ENCODE results near the gene MAPK4.

The MAPK4 gene

GRCh38 chr18:50622865-50623393 is 63.0 kb downstream of the MAPK4 start:
- H3K4me3 Mint-ChIP-seq: no peak overlapping the region
- no peaks in the 10 kb centered on the region for H3K4me1 Mint-ChIP-seq (ENCODE audit: low read depth)
- intact Hi-C loops (cut with micrococcal nuclease): no loop called here
- H3K9me3 Mint-ChIP-seq: no peaks in the 10 kb centered on the region
- no peaks in the 10 kb centered on the region for H3K36me3 Mint-ChIP-seq (ENCODE audit: low read depth)
- H3K27ac Mint-ChIP-seq: no peak overlapping the region
- peaks cover 10% of the 10 kb centered on the region for H3K27me3 Mint-ChIP-seq

- H3K36me3 Mint-ChIP-seq (ENCODE audit: low read depth): no peaks in the 10 kb centered on the region
- peaks cover 10% of the 10 kb centered on the region for H3K27me3 Mint-ChIP-seq
- no peaks in the 10 kb centered on the region for H3K9me3 Mint-ChIP-seq
- H3K4me1 Mint-ChIP-seq (ENCODE audit: low read depth): no peaks in the 10 kb centered on the region
- no peak overlapping the region for H3K27ac Mint-ChIP-seq
- no peak overlapping the region for H3K4me3 Mint-ChIP-seq
- intact Hi-C loops (cut with micrococcal nuclease): no loop called here
Measured at GRCh38 chr18:50623694-50624352, 63.9 kb downstream of the MAPK4 start.

GRCh38 chr18:50624981-50625380 is 65.1 kb downstream of the MAPK4 start:
- Mint-ChIP-seq H3K9me3 (no peaks in the 10 kb centered on the region), H3K27ac (no peak overlapping the region), H3K36me3 (ENCODE audit: low read depth) (no peaks in the 10 kb centered on the region), H3K4me1 (ENCODE audit: low read depth) (no peaks in the 10 kb centered on the region), H3K27me3 (peaks cover 10% of the 10 kb centered on the region), H3K4me3 (no peak overlapping the region)
- intact Hi-C loops (cut with micrococcal nuclease): no loop called here

GRCh38 chr18:50626317-50626716 is 66.4 kb downstream of the MAPK4 start:
- Mint-ChIP-seq H3K4me3 (no peak overlapping the region), H3K27ac (no peak overlapping the region), H3K27me3 (peaks cover 10% of the 10 kb centered on the region), H3K36me3 (ENCODE audit: low read depth) (no peaks in the 10 kb centered on the region), H3K9me3 (no peaks in the 10 kb centered on the region), H3K4me1 (ENCODE audit: low read depth) (no peaks in the 10 kb centered on the region)
- intact Hi-C loops (cut with micrococcal nuclease): no loop called here

DNA sequence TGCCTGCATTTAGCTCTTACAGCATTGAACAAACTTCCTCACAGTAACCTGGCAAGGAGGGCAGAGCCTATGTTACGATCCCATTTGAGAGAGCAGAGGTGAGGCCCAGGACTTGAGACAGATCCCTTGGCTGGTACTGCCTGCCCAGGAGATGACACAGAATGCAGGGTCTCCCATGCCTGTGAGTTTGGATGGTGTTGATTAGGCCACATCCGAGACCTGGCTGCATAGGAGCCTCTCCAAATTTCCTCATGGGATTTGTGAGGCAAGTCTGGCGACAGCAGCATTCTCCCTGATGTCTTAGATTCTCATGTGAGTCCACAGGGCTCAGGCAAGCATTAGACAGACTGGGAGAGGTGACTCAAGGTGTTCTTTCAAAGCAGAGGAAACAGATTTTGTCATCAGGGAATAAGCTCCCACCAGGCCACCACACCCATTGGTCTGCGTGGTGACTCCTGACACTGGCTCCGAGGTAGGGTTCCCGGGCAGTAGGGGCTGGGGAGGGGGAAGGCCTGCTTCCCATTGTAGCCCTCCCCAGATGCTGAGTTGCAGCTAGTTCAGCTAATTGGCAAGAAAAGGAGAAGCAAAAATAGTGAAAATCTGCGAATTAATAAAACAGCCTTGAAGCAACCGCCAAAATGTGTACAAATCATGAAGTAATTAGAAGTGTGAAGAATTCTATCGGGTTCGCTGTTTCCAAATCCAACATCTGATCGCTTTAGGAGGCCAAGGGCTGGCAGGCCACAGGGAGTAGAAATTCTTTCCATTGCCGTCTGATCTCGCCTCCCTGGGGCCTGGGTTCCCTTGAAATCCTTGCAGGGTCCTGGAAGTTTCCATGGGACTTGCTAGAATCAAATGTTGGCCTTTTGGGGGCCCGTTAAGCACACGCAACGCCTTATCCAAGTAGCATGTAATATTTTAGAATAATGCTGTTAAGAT is 68.0 kb downstream of the MAPK4 start:
- intact Hi-C loops (cut with micrococcal nuclease): no loop called here
- H3K36me3 Mint-ChIP-seq (ENCODE audit: low read depth): no peaks in the 10 kb centered on the region
- H3K4me3 Mint-ChIP-seq: no peak overlapping the region
- H3K4me1 Mint-ChIP-seq (ENCODE audit: low read depth): no peaks in the 10 kb centered on the region
- peaks cover 6% of the 10 kb centered on the region for H3K27me3 Mint-ChIP-seq
- no peak overlapping the region for H3K27ac Mint-ChIP-seq
- no peaks in the 10 kb centered on the region for H3K9me3 Mint-ChIP-seq

GRCh38 chr18:50628533-50628905 is 68.6 kb downstream of the MAPK4 start:
- Mint-ChIP-seq H3K9me3 (no peaks in the 10 kb centered on the region), H3K4me3 (no peak overlapping the region), H3K27ac (no peak overlapping the region), H3K36me3 (ENCODE audit: low read depth) (no peaks in the 10 kb centered on the region), H3K27me3 (peaks cover 4% of the 10 kb centered on the region), H3K4me1 (ENCODE audit: low read depth) (no peaks in the 10 kb centered on the region)
- intact Hi-C loops (cut with micrococcal nuclease): no loop called here

GRCh38 chr18:50629148-50629631 is 69.3 kb downstream of the MAPK4 start:
- Mint-ChIP-seq H3K36me3 (ENCODE audit: low read depth) (no peaks in the 10 kb centered on the region), H3K27me3 (no peaks in the 10 kb centered on the region), H3K9me3 (no peaks in the 10 kb centered on the region), H3K4me3 (no peak overlapping the region), H3K27ac (no peak overlapping the region), H3K4me1 (ENCODE audit: low read depth) (no peaks in the 10 kb centered on the region)
- intact Hi-C loops (cut with micrococcal nuclease): no loop called here

GRCh38 chr18:50630895-50631294 is 71.0 kb downstream of the MAPK4 start:
- intact Hi-C loops (cut with micrococcal nuclease): no loop called here
- Mint-ChIP-seq H3K9me3 (no peaks in the 10 kb centered on the region), H3K27ac (no peak overlapping the region)

GRCh38 chr18:50632895-50633515 is 73.1 kb downstream of the MAPK4 start:
- Mint-ChIP-seq H3K27me3 (no peaks in the 10 kb centered on the region), H3K27ac (no peak overlapping the region), H3K36me3 (ENCODE audit: low read depth) (no peaks in the 10 kb centered on the region), H3K4me1 (ENCODE audit: low read depth) (no peaks in the 10 kb centered on the region), H3K9me3 (no peaks in the 10 kb centered on the region), H3K4me3 (no peak overlapping the region)
- intact Hi-C loops (cut with micrococcal nuclease): no loop called here

More at GRCh38 chr18:50630895-50631294, 71.0 kb downstream of the MAPK4 start:
- H3K27me3 Mint-ChIP-seq: no peaks in the 10 kb centered on the region
- no peaks in the 10 kb centered on the region for H3K4me1 Mint-ChIP-seq (ENCODE audit: low read depth)
- no peak overlapping the region for H3K4me3 Mint-ChIP-seq
- no peaks in the 10 kb centered on the region for H3K36me3 Mint-ChIP-seq (ENCODE audit: low read depth)

- H3K9me3 Mint-ChIP-seq: no peaks in the 10 kb centered on the region
- no peak overlapping the region for H3K4me3 Mint-ChIP-seq
- intact Hi-C loops (cut with micrococcal nuclease): no loop called here
- H3K4me1 Mint-ChIP-seq (ENCODE audit: low read depth): no peaks in the 10 kb centered on the region
- H3K36me3 Mint-ChIP-seq (ENCODE audit: low read depth): no peaks in the 10 kb centered on the region
- no peak overlapping the region for H3K27ac Mint-ChIP-seq
- no peaks in the 10 kb centered on the region for H3K27me3 Mint-ChIP-seq
Measured at GRCh38 chr18:50633992-50634391, 74.1 kb downstream of the MAPK4 start.

DNA sequence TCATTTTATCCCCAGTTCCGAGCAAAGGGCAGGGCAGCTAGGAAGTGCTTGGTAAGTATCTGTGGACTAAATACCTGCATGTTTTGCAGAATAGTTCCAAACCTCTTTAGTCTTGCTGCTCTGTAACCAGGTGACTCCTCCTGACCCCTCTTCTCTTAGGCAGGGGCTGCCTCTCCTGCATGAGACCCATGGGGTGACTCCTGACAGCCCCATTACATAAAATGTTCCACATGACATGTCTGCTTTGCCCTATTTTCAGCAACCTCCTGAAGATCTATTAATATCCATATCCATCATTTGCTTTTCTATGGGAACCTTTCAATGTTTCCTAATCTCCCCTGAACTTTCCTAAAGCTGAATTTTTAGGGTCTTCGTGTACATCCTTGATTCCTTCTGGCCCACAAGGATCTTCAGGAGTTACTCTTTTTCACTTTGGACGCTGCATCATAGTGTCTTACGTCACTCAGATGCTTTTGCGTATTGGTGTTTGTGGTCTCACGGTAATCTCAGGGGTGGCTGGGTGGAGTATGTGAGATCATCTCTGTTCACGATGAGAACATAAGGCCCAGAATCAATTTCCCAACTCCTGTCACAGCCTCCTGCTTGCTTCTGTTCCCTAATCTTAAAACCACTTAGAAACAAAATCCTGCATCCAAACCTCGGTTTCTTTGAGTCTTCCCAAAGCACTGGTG is 76.6 kb downstream of the MAPK4 start:
- intact Hi-C loops (cut with micrococcal nuclease): no loop called here
- no peaks in the 10 kb centered on the region for H3K36me3 Mint-ChIP-seq (ENCODE audit: low read depth)
- no peak overlapping the region for H3K4me3 Mint-ChIP-seq
- H3K4me1 Mint-ChIP-seq (ENCODE audit: low read depth): no peaks in the 10 kb centered on the region
- no peaks in the 10 kb centered on the region for H3K9me3 Mint-ChIP-seq
- no peaks in the 10 kb centered on the region for H3K27me3 Mint-ChIP-seq
- H3K27ac Mint-ChIP-seq: no peak overlapping the region

DNA sequence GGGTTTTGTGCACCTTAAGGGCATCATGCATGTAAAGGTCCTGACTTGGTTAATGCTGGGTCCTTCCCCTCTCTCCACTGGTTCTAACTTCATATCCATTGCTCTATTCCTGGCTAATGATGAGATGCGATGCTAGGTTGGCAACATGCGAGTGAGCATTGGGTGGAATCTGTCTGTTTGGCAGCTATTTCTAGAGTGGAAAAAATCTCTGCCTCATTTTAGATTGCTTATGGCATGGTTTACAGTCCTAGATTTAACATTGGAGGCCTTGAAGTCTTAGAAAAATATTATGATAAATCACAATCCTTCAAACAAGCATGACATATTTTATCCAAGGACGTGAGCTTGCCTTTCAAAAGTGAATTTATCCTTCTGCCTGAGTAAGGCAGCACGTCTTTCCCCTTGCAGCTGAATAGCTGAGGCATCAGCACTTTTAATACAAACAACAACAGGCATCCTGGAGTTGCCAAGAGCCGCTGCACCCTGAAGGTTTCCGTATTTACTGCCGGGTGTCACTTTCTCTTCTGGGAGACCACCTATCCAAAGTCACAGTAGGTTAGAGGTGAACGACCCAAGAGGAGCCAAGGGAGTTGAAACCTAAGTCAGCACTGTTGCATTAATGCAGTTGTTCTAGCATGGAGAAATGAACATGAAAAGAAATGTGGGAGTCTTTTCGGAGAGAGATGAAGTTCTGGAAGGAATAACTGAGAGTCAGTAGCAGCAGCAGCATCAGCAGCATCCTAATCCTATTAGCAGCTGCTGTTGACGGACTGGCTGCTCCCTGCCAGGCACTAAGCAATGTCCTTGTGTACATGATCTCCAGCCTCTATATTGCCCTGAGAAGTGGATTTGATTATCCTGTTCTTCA is 78.4 kb downstream of the MAPK4 start:
- intact Hi-C loops (cut with micrococcal nuclease): no loop called here
- Mint-ChIP-seq H3K4me1 (ENCODE audit: low read depth) (no peaks in the 10 kb centered on the region), H3K27me3 (no peaks in the 10 kb centered on the region), H3K9me3 (no peaks in the 10 kb centered on the region), H3K36me3 (ENCODE audit: low read depth) (no peaks in the 10 kb centered on the region), H3K27ac (no peak overlapping the region), H3K4me3 (no peak overlapping the region)

DNA sequence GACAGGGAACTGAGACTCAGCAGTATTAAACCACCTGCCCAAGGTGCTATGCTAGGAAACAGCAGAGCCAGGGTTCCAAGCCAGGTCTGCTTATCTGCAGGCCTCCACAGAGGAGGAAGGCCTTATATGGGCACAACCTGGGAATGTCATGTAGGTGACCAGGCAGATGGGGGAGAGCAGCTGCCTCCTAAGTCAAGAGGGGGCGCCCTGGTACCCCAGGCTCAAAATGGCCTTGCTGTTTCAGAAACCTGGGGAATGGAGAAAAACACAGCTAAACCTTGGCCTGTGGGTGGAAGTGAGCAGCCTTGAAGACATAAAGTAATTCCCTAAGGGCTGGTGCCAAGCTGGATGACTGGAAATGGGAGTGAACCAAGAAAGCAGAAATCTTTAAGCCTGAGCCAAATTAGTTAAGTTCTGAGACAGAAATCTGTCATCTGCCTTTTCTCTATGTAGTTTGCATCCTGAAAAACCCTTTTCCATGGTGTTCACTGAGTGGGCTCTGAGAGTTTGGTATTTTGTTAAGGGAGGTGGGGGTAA is 79.1 kb downstream of the MAPK4 start:
- Mint-ChIP-seq H3K4me3 (no peak overlapping the region), H3K4me1 (ENCODE audit: low read depth) (no peaks in the 10 kb centered on the region), H3K9me3 (no peaks in the 10 kb centered on the region), H3K27ac (no peak overlapping the region), H3K36me3 (ENCODE audit: low read depth) (no peaks in the 10 kb centered on the region), H3K27me3 (no peaks in the 10 kb centered on the region)
- intact Hi-C loops (cut with micrococcal nuclease): no loop called here
